GM12891 (cell line): ENCODE results near the gene KRTAP20-3.

Experiments used
- DNase-seq: peaks from one replicate; pipeline ENCODE4 v3.0.0; 2011; ENCODE audit warnings: low spot score; ENCODE audit not compliant: insufficient read length
- FAIRE-seq: peaks from 2 replicates; lab custom pipeline; 2011; peaks lifted over from hg19 to GRCh38; lab: Jason Lieb, UNC
- PAX5 ChIP-seq: IDR thresholded peaks from 2 replicates; pipeline ENCODE4 v1.6.1; 2011; ENCODE audit warnings: low read length, moderate library complexity, mild to moderate bottlenecking; ENCODE audit not compliant: insufficient read depth, severe bottlenecking
- POLR2A ChIP-seq: IDR thresholded peaks from 2 replicates; pipeline ENCODE4 v1.6.1; 2011; ENCODE audit warnings: low read depth, low read length, control low read depth
- POLR2AphosphoS5 ChIP-seq: IDR thresholded peaks from 2 replicates; pipeline ENCODE4 v1.6.1; 2011; ENCODE audit warnings: low read depth, low read length, control low read depth
- POU2F2 ChIP-seq: IDR thresholded peaks from 2 replicates; pipeline ENCODE4 v1.6.1; 2011; ENCODE audit warnings: low read depth, mild to moderate bottlenecking, control low read depth, low read length, moderate library complexity
- SPI1 ChIP-seq: IDR thresholded peaks from 2 replicates; pipeline ENCODE4 v1.6.1; 2011; ENCODE audit warnings: low read depth, low read length, control low read depth
- TAF1 ChIP-seq: IDR thresholded peaks from 2 replicates; pipeline ENCODE4 v1.6.1; 2011; ENCODE audit warnings: low read depth, low read length, control low read depth

Gene KRTAP20-3

GRCh38 chr21:30623362-30623761 is 19.3 kb upstream of the KRTAP20-3 start:
- DNase-seq (no peak), FAIRE-seq (no peak)
- TF ChIP-seq TAF1 (no peak), SPI1 (no peak)

DNA sequence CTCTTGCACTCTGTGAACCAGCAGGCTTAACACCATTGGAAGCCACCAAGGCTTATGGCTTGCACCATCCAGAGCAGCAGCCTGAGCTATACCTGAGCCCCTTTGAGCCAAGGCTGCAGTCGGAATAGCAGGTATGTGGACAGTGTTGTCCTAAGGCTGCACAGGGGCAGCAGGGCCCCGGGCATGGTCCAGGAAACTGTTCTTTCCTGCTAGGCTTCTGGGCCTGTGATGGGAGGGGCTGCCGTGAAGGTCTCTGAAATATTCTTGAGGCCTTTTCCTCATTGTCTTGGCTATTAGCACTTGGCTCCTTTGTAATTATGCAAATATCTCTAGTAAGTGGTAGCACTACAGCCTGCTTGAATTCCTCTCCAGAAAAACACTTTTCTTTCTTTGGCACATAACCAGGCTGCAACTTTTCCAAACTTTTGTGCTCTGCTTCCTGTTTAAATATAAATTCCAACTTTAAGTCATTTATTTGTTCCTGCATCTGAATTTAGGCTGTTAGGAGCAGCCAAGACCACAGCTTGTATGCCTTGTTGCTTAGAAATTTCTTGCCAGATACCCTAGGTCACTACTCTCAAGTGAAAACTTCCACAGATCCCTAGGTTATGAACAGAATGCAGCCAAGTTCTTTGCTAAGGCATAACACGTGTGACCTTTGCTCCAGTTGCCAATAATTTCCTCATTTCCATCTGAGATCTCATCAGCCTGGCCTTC is 17.1 kb upstream of the KRTAP20-3 start:
- TF ChIP-seq POLR2A (no peak), PAX5 (no peak), POLR2AphosphoS5 (no peak), TAF1 (no peak), SPI1 (no peak), POU2F2 (no peak)
- FAIRE-seq = no peak
- no peak for DNase-seq

DNA sequence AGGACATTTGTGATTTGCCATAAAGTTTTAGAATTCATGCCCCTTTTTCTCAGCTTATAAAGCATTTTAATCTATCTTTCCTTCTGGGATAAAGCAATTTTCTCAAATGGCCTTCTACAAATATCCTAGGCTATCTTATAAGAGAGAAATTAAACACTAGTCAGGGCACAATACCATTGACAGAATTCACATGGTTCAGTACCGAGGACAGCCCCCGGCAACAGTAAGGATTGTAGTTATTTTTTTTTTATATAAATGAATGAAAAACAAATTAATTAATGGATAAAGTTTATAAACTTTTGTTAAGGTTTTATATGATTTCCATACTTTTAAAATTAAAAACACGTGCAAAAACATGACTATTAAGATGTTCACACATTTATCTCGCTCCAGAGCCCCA is 14.6 kb upstream of the KRTAP20-3 start:
- TF ChIP-seq TAF1 (no peak), POU2F2 (no peak), SPI1 (no peak), POLR2A (no peak), PAX5 (no peak), POLR2AphosphoS5 (no peak)
- FAIRE-seq (no peak), DNase-seq (no peak)

- TF ChIP-seq POLR2AphosphoS5 (no peak), SPI1 (no peak), PAX5 (no peak), TAF1 (no peak), POLR2A (no peak), POU2F2 (no peak)
- FAIRE-seq = no peak
- DNase-seq = no peak
Measured at GRCh38 chr21:30629200-30629599, 13.5 kb upstream of the KRTAP20-3 start.

DNA sequence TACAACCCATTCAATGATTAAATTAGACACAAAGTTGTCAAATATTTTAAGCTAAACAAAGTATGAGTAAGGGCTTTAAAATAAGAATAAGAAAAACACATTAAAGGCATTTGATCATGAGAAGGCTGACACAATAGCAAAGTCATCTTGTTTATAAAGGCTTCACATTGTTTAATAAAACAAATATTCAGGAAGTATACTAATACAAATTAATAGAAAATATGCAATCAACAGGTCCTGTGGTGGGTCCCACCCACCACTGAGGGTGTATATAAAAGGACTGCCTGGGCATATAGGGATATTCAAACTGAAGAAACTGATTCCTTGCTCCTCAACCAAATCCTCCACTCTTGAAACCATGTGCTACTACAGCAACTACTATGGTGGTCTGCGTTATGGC is 7.8 kb upstream of the KRTAP20-3 start, which contains the start of gene KRTAP20-2:
TSS of gene KRTAP20-2 (plus strand) at position 301 of the 400 bp plus-strand sequence. CDS start at position 359, 58 bp downstream.
- TF ChIP-seq POU2F2 (no peak), SPI1 (no peak)
- no peak for DNase-seq
- FAIRE-seq = no peak

- TF ChIP-seq SPI1 (no peak), PAX5 (no peak), POLR2AphosphoS5 (no peak), TAF1 (no peak), POLR2A (no peak), POU2F2 (no peak)
- no peak for DNase-seq
- FAIRE-seq = no peak
Measured at GRCh38 chr21:30638686-30639085, 4.0 kb upstream of the KRTAP20-3 start.

- FAIRE-seq (no peak), DNase-seq (no peak)
- TF ChIP-seq POLR2A (no peak), SPI1 (no peak), PAX5 (no peak), TAF1 (no peak)
Measured at GRCh38 chr21:30646904-30647414, 4.3 kb downstream of the KRTAP20-3 start.

DNA sequence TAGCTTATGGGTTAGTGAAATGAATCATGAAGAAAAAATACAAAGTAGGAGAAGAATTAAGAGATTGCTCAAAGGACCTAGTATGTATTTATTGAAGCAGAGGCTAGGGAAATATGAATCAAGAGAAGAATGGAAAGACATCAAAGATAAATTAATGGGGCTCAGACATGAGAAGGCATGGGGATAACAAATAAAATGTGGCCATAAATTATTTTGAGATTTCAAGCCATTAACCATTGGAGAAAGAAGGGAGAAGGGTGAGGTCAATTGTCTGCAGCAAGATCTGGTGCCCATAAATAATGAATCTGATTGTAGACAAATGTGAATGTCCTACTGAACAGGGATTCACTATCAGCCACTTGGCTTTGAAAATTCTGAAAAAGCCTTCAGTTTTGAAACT is 10.2 kb downstream of the KRTAP20-3 start:
- FAIRE-seq = no peak
- DNase-seq = no peak
- no peak for TF ChIP-seq PAX5
- no peak for TF ChIP-seq SPI1
- no peak for TF ChIP-seq POLR2AphosphoS5
- no peak for TF ChIP-seq POU2F2
- no peak for TF ChIP-seq POLR2A

DNA sequence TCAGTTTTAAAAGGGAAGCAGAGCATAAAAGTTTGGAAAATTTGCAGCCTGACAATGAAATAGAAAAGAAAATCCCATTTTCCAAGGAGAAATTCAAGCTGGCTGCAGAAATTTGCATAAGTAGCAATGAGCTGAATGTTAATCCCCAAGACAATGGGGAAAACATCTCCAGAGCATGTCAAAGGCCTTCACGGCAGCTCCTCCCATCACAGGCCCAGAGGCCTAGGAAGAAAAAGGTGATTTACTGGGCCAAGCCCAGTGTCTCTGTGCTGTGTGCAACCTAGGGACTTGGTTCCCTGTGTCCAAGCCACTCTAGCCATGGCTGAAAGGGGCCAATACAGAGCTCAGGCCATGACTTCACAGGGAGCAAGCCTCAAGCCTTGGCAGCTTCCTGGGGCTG is 26.1 kb downstream of the KRTAP20-3 start:
- FAIRE-seq (no peak), DNase-seq (no peak)
- no peak for TF ChIP-seq POLR2A

DNA sequence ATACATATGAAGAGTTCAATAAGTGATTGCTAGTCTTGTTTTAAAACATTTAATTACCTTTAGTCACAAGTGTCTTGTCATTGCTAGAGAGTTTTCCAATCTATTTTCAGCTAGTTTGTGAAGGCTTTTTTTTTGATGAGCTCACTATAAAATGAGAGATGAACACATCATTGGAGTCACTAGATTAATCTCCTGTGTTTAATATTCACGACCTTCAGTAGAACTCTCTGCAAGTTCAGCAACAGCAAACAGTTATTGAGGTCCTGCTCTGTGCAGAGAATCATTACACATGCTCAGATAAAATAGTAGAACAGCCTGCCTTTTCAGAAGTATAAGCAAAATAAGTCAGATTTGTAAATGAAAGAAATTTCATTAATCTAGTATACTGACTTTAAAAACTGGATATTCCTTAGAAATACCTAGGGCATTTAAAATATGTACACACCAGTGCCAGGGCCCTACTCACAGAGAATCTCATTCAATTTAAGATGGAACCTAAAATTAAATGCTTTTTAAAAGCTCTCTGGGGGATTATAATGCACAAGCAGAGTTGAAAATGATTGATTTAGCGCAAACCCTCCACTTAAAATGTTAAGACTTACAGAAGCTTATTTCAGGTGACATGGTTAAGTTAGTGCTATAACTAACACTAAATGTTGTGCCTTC is 30.5 kb downstream of the KRTAP20-3 start:
- DNase-seq (no peak), FAIRE-seq (no peak)
- TF ChIP-seq POU2F2 (no peak), SPI1 (no peak), POLR2AphosphoS5 (no peak), TAF1 (no peak), PAX5 (no peak), POLR2A (no peak)
